A172 (cell line): ENCODE data around the gene FLVCR2. TPM values are rescaled to one million over a fixed set of nuclear protein-coding genes. Genes with fewer than 3 reads are reported as not detected.

Experiments
- DNase-seq: peaks from one replicate; pipeline ENCODE4 v3.0.0-alpha.2; 2015; ENCODE audit warnings: low spot score
- total RNA-seq: library from RNA; depleted of rRNA; stranded (reverse); fragments of >200 nt; shearing (Covaris generic); gene quantifications from 2 replicates; pipeline ENCODE4 v1.2.3, GENCODE V29; 2014

Gene FLVCR2
- total RNA-seq, 1 experiment from 2014 or later = 0.59 TPM

DNA sequence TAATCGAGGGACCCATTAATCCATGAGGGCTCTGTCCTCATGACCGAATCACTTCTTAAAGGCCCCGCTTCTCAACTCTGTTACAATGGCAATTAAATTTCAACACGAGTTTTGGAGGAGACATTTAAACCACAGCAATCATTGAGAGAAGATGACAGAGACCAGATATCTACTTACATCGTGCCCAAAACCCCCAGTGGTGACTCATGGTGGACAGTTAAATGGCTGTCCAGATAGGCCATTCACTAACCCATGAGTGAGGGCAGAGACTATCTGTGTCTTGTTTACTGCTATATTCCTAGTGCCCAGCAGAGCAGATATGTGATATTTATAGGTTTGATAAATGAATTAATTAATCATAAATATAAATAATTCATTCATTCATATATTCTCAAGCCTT, 20.0 kb upstream of the FLVCR2 start:
- no peak for DNase-seq

GRCh38 chr14:75559045-75559444, 19.4 kb upstream of the FLVCR2 start:
- DNase-seq = no peak

- DNase-seq = peak; percentile 8
Measured at GRCh38 chr14:75559451-75560222, 18.8 kb upstream of the FLVCR2 start.

DNA sequence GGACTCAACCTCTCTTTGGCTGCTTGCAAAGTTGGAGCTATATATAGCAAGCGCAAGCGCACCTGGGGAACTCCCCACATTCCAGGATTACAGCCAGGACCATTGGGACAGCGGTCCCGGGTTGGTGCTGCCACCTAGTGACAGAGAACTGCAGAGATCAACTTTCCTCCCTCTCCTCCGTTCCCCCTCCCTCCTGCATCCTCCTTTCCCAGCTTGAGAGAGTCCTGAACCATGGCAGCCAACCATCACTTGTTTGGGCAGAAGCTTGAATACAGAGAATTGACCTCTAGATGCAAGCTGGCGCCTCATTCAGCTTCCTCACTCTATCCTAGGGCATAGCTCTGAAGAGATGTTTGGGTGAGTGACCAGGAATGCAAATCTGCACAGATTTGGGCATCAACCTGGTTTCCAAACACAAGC, 17.4 kb upstream of the FLVCR2 start:
- peak; percentile 79 for DNase-seq

DNA sequence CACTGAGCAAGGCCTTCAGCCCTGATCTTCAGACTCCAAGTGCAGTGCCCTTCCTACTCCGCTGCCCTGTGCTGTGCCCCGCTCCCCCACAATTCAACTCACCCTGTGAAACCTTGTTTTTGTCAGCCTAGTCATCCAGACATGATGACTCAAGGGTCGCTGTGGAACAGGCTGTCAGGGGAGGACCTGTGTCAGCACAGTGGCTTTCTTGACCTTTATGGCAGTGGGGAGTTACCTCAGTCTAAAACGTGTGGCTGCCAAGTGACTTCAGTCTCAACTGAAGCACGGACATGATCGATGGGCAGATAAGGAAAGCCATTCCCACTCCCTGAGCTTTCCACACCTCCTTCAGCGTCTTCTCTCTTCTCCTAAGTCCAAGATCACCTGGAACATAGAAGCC, 16.3 kb upstream of the FLVCR2 start:
- no peak for DNase-seq

- DNase-seq = no peak
Measured at GRCh38 chr14:75562489-75562888, 15.9 kb upstream of the FLVCR2 start.

DNA sequence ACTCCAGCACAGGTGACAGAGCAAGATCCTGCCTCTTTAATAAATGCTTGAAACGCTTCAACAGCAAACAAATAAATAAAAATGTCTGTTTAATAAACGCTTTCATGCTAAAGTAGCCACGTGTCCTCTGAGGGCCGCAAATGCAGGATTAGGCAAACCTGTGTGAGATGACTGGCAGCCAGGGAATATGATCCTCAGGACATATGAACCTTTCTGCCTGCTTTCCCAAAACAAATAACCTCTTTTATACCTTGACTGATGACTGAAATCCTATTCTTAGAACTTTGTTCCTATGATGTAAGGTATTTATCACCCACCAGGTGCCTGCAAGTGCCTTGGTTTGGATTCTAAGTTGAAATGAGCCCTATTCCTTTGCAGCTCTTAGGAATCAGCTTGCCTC, 14.5 kb upstream of the FLVCR2 start:
- DNase-seq = no peak

DNA sequence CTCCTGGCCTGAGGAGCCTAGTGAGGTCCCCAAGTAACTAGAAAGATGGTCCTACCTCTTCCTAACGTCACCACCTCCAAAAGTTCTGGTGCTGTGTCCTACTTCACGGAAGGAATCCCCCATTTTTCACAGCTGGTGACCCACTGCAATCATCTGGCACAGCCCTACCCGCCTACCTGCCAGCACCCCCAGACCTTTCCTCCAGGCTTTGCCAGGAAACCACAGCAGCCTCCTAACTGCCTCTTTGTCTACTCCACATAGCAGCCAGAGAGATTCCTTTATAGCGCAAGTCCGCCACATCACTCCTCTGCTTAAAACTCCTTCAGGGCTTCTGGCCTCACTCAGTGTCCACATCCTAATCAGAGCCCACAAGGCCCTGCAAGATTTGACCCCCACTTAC, 13.4 kb upstream of the FLVCR2 start:
- no peak for DNase-seq

DNA sequence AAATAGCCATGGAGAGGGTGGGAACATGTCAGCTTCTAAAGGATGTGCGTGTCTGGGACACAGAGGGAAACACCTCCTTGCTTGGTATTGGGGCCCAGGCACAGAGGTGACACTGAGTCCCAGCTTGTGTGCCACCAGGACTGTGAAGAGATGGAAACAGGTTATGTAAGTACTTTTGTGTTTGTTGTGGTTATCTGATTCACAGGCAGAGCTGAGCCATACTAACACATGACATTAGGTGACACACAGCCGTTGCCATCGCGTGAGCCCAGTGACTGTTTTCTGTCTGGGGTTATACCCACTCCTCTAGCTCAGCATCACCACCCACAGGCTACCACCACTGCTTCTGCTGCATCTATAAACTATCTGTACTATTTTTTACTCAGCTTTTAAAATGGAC, 12.1 kb upstream of the FLVCR2 start:
- no peak for DNase-seq

DNA sequence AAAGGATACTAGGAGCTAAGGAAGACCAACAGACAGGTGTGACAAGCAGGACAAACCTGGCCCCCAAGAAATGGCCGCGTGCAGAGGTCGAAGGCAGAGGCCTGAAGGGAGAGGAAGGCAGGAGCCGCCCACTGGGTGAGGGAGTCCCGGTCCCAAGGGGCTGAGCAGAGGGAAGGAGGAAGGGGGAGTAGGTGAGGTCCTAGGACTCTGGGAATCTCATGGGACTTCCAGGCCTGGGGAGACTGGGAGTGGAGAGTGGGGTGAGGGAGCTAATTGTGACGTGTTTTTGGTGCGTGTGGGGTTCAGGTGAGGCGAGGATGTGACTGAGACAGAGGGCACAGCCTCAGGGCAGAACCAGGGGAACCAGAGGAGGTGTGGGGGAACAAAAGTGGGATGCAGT, 11.7 kb upstream of the FLVCR2 start:
- DNase-seq = no peak

- no peak for DNase-seq
Measured at GRCh38 chr14:75568140-75568539, 10.3 kb upstream of the FLVCR2 start.

- no peak for DNase-seq
Measured at GRCh38 chr14:75568791-75569190, 9.6 kb upstream of the FLVCR2 start.

DNA sequence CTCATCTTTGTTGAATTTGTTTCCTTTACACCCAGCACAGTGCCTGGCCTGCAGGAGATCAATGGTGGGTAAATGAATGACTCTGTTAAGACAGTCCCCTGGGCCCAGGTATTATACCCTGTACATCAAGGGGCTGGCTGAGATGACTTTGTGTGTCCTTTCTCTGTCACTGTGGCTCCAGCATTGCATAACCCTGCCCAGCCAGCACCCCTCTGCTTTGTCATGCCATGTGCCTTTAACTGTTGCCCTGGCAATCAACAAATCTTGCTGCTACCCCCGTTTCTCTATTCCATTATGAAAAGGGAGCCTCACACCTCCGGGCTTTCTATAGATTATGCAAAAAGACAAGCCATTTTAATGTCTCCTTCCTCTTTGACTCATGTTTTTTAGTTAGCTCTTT, 7.6 kb upstream of the FLVCR2 start:
- no peak for DNase-seq

- no peak for DNase-seq
Measured at GRCh38 chr14:75572104-75572503, 6.3 kb upstream of the FLVCR2 start.

DNA sequence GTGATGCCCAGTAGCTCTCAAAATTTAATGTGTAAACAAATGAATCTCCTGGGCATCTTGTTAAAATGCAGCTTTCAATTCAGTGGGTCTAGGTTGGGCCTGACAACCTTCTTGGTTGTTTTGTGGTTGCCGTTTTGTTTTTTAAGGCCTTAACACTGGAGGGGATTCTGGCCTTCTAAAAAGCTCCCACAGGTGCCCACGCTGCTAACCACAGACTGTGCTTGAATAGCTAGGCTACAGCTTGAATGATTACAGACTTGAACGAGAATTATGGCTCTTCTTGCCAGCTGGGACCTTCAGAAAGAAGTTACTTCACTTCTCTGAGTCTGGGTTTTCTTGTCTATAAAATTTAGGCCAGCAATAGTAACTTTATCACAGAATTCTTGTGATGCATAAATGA, 1.3 kb upstream of the FLVCR2 start:
- no peak for DNase-seq

DNA sequence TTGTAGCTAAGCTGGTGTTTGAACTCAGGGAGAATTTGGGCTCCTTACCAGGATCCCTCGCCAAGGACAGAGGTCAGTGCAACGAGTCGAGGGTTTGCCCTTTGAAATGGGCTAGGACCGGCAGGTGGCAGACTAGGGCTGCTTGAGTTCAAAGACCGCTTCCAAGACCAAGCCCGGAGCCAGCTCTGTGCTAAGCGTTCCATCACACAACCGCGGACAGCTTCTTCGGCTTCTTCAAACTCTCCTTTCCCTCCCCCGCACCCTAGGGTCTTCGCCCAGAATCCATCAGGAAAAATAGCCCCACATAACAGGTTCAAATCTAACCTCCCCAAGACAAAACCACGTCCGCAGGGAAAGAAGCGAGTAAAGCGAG, 705 bp upstream of the FLVCR2 start:
- DNase-seq = peak; percentile 59

DNA sequence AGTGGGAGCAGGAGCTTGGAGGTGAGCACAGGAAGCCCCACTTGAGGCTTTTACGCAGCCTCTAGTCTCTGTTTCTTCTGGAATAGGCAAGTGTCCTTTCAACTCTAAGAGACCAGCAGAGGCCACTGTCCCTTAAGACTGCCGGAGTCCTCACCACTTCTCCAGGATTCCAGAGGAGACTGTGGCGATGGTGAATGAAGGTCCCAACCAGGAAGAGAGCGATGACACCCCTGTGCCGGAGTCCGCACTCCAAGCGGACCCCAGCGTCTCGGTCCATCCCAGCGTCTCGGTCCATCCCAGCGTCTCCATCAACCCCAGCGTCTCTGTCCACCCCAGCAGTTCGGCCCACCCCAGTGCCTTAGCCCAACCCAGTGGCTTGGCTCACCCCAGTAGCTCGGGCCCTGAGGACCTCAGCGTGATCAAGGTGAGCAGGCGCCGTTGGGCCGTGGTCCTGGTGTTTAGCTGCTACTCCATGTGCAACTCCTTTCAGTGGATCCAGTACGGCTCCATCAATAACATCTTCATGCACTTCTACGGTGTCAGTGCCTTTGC, 442 bp downstream of the FLVCR2 start:
- DNase-seq = peak; percentile 24

DNA sequence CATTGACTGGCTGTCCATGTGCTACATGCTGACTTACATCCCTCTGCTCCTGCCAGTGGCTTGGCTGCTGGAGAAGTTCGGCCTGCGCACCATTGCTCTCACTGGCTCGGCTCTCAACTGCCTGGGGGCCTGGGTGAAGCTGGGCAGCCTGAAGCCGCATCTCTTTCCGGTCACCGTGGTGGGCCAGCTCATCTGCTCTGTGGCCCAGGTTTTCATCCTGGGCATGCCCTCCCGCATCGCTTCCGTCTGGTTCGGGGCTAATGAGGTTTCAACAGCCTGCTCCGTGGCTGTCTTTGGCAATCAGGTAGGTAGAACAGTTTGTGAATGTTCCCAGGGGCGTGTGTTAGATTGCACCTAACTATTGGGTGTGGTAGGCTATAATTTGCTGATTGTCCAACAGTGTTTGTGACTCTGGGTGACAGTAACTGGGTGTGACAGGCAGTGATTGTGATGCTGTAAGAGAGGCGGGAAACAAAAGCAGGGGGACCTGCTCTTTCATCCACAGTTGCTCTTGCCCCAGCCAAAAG, 981 bp downstream of the FLVCR2 start:
- no peak for DNase-seq

DNA sequence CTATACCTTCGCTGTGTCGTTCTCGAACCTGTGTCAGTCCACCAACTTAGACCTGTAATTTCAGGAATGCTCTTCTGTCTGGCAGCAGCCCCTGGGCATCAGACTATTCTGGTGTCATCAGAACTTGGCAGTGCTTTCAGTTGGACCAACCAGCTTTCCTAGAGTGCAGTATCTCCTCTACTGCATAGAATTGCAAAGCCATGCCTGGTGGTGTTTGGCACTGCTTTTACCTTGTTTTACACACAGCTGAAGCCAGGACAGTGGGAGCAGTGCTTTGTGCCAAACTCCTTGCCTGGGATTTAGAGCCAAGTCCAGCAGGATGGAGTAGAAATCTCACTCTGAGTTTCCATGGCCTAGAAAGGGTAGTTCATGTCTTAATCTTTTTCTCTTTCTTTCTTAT, 1.5 kb downstream of the FLVCR2 start:
- no peak for DNase-seq

GRCh38 chr14:75587388-75587787, 9.0 kb downstream of the FLVCR2 start:
- DNase-seq = no peak

- DNase-seq = no peak
Measured at GRCh38 chr14:75589931-75590330, 11.5 kb downstream of the FLVCR2 start.

- no peak for DNase-seq
Measured at GRCh38 chr14:75591331-75591946, 13.0 kb downstream of the FLVCR2 start.

DNA sequence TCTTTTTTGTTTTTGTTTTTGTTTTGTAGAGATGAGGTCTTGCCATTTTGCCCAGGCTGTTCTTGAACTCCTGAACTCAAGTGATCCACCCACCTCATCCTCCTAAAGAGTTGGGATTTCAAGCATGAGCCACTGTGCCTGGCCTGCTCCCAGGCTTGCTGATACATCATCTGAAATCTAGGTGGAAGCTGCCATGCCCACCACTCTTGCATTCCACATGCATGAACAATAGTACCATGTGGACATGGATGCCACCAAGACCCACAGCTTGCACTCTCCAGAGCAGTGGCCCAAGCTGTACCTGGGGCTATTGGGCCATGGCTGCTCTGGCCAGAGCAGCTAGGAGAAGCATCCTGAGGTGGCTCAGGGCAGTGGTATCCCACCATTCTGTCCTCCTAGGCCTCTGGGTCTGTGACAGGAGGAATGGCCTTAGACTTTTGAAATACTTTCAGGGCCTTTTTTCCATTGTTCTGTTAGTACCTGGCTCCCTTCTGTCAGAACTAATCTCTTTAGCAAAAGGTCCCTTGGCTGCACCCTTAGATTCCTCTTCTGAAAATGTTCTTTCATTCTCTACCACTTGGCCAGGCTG, 13.7 kb downstream of the FLVCR2 start:
- DNase-seq = no peak
